ENCODE results near the gene INSR.

DNA sequence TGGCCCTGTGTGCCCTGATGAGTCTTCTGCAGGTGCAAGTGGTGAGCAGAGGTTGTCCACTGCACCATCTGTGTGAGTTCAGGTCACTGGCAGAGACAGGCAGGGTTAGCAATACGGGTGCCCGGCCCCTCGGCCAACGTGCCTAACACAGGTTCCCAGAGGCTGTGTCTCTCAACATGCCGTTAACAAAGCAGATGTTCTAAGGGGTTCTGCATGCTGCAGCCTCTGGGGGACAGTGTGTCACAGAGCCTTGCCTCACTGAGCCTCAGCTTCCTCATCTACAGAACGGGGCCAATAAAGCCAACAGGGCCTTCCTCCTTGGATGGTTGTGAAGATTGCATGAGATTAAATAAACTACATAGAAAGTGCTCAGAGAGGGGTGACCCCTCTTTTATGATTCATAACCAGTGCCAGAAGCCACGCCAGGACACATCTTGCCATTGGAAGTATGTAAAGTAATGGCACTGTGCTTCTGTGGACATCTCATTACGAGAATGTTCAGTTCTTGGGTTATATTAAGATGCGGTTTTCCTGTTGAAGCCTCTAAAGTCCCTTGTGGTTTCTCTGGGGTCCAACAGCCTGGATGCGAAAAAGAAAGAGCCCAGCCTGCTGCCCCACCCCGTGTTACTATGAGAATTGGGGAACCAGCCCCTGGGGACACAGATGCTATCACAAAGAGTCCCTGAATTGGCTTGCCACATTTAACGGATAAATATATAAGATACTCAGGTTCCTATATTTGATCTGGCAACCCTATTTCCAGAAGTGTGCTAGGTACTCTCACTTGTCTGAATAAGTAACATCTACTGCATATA, 43.4 kb upstream of the INSR start:
- TF ChIP-seq POLR2AphosphoS5 (IDR thresholded peaks at IDR 0.05; ENCODE audit: low read depth, low read length) (no peak), EZH2phosphoT487 (IDR thresholded peaks at IDR 0.05; ENCODE audit: borderline replicate concordance, low read depth) (no peak), NRF1 (IDR thresholded peaks at IDR 0.05; ENCODE audit: low read depth, low read length) (no peak), RFX5 (IDR thresholded peaks at IDR 0.05; ENCODE audit: low read length) (no peak), CHD2 (IDR thresholded peaks at IDR 0.05; ENCODE audit: low read length, partially characterized antibody) (no peak)
- TF ChIP-seq, protein P1, sequence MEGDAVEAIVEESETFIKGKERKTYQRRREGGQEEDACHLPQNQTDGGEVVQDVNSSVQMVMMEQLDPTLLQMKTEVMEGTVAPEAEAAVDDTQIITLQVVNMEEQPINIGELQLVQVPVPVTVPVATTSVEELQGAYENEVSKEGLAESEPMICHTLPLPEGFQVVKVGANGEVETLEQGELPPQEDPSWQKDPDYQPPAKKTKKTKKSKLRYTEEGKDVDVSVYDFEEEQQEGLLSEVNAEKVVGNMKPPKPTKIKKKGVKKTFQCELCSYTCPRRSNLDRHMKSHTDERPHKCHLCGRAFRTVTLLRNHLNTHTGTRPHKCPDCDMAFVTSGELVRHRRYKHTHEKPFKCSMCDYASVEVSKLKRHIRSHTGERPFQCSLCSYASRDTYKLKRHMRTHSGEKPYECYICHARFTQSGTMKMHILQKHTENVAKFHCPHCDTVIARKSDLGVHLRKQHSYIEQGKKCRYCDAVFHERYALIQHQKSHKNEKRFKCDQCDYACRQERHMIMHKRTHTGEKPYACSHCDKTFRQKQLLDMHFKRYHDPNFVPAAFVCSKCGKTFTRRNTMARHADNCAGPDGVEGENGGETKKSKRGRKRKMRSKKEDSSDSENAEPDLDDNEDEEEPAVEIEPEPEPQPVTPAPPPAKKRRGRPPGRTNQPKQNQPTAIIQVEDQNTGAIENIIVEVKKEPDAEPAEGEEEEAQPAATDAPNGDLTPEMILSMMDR (IDR thresholded peaks at IDR 0.05), result no peak
- TF ChIP-seq, protein P2, sequence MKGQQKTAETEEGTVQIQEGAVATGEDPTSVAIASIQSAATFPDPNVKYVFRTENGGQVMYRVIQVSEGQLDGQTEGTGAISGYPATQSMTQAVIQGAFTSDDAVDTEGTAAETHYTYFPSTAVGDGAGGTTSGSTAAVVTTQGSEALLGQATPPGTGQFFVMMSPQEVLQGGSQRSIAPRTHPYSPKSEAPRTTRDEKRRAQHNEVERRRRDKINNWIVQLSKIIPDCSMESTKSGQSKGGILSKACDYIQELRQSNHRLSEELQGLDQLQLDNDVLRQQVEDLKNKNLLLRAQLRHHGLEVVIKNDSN (IDR thresholded peaks at IDR 0.05; ENCODE audit: borderline replicate concordance, low read depth), result no peak
